Activated CD8-positive, alpha-beta memory T cell treated with anti-CD3 and anti-CD28 coated beads for 24 hours (primary cell): ENCODE results near the gene CPNE5.

Experiments used
- DNase-seq: peaks from one replicate; pipeline ENCODE4 v3.0.0-alpha.2; 2020

CPNE5 gene

DNA sequence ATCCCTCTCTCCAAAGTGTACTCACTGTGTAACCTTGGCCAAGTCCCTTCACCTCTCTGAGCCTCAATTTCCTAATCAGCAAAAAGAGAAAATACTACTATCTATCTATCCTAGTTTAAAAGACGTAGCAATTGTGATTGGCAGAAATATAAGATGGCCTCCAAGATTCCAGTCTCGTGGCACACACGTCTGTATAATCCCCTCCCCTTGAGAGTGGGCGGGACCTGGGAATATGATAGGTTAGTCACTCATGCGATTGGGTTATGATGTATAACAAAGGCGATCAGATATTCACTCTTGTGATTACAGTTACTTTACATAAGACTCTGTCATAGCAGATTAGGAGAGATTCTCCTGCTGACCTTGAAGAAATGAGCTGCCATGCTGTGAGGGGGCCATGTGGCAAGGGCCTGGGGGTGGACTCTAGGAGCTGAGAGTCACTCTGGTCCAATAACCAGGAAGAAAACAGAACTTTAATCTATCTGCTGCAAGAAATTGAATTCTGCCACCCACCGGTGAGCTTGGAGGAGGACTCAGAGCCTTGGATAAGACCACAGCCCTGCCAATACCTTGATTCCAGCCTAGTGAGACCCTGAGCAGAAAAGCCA is 6.0 kb downstream of the CPNE5 start:
- DNase-seq, result no peak

DNA sequence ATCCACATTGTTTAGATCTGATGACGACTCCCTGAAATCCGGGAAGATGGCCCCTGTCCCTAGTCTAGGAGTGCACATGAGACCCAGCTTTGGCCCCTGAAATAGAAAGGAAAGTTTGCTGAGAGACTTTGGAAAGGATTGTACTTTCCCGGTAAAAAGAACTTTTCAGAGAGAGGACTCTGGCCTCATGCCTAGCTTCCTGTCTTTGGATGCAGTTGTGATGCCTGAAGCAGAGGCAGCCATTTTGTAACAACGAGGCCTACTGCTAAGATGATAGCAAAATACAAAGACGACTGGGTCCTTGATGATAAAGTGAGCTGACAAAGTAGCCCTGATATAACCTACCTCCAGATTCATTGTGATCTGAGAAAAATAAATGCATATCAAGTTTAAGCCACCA is 6.9 kb downstream of the CPNE5 start:
- no peak for DNase-seq

- no peak for DNase-seq
Observed at GRCh38 chr6:36830577-36830976, 8.7 kb downstream of the CPNE5 start.

GRCh38 chr6:36829919-36830544 is 9.2 kb downstream of the CPNE5 start:
- no peak for DNase-seq

- no peak for DNase-seq
Observed at GRCh38 chr6:36827261-36828079, 11.8 kb downstream of the CPNE5 start.

DNA sequence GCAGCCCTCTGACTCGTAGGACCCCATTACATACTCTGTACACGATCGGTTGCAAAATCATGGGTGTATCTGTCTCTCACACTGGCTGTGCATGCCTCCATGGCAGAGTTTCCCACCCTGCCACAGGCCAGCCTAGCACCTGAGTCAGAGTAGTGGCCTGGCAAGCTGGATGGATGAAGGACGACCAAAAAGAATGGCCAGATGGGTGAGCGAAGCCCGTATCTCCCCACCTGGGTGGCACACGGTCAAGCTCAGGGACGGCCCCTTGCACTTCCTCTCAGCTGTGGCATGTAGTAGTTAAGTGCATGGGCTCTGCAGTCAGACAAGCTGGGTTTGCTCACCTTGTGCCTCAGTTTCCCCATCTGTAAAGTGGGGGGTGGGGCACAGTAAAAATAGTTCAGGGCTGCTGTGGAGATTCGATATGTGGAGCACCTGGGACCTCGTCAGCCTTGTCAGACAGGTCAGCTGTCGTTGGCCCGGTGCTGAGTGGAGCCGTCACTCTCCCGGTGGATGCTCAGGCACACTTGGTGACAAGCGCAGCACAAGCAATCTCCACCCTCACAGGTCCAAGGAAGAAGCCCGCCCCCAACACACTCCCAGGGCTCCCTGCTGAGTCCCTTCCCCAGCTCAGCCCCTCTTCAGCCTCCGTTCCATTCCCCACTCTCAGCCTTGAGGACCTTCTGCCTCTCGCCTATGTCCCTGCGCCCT is 12.6 kb downstream of the CPNE5 start:
- DNase-seq, result no peak

- no peak for DNase-seq
Observed at GRCh38 chr6:36825994-36826393, 13.2 kb downstream of the CPNE5 start.

DNA sequence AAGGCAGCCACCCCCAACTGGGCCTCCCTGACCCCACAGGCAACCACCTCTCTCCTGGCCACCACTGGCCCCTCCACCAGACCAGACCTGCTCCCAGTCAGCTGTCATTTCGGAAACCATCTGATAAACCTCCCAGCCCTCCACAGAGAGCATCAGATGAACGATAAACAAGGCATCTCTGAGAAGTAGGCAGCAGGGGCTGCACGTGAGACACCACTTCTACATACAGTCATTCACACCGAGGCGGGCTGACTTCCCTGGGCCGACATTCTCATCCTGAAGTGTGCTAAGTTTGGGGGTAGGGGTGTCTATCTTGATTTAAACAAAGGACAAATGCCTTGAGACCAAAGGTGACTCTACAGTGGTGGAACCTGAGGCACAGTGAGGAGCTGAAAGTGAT is 13.8 kb downstream of the CPNE5 start:
- DNase-seq, result no peak

GRCh38 chr6:36824253-36824652 is 15.0 kb downstream of the CPNE5 start:
- no peak for DNase-seq

DNA sequence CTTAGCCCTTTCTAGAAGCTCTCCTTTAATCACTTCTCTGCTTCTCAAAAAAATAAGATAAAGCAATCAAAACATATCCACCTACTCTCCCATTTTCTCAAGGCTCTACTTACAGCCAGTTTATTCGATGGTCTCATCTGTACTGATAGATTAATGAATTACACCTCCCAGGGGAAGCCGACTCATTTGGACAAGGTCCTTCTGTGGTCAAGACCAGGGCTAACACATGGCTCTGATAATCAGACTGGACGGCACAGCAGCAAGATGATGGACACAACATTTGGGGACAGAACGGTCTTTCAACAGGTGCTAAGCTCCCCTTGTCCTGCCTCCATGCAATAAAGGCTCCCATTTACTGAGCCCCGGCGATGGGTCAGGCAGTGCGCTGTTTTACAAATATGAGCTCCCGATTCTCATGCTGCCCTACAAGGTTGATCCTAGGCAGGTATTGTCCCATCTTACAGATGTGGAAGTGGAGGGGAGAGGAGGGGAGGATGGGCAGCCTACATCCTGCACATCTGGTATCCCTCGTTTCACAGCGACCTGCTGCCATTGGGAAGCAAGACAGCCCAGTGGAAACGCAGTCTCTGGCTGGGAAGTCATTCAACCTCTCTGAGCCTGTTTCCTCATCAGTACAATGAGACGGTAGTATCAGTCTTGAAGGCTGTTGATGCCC is 15.7 kb downstream of the CPNE5 start:
- DNase-seq, result no peak

DNA sequence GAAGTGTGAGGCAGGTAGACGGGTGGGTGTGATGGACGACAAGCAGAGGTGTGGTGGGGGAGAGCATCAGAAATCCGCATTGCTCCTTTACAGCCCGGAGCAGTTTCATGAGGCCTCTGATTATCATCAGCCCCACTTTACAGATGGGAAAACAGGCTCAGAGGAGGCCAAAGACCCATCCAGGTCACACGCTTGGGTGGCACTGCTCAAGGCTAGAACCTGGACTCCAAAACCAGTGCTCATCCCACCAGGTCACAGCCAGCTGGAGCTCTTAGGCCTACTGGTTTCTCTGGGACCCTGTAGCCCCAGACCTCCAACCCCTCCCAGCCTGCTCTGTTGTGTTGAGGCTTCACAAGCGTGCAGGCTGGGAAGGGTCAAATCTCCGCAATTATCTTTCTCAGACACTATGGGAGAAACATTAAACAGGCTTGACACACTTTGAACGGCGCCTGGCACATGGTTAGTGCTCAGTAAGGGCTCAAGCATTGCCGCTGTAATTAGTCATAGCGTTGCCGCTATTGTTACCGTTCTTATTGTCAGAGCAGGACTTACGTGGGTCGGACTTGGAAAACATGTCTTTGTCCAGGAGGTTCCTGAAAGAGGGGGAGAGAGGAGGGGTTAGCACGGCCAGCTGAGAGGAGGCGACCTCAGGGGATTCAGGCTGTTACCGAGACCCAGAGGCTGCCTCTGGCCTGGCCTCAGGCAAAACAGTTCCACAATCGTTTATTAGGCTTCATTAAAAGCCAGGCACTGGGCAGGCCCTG is 16.6 kb downstream of the CPNE5 start:
- DNase-seq, result no peak

- no peak for DNase-seq
Observed at GRCh38 chr6:36821581-36822335, 17.5 kb downstream of the CPNE5 start.

DNA sequence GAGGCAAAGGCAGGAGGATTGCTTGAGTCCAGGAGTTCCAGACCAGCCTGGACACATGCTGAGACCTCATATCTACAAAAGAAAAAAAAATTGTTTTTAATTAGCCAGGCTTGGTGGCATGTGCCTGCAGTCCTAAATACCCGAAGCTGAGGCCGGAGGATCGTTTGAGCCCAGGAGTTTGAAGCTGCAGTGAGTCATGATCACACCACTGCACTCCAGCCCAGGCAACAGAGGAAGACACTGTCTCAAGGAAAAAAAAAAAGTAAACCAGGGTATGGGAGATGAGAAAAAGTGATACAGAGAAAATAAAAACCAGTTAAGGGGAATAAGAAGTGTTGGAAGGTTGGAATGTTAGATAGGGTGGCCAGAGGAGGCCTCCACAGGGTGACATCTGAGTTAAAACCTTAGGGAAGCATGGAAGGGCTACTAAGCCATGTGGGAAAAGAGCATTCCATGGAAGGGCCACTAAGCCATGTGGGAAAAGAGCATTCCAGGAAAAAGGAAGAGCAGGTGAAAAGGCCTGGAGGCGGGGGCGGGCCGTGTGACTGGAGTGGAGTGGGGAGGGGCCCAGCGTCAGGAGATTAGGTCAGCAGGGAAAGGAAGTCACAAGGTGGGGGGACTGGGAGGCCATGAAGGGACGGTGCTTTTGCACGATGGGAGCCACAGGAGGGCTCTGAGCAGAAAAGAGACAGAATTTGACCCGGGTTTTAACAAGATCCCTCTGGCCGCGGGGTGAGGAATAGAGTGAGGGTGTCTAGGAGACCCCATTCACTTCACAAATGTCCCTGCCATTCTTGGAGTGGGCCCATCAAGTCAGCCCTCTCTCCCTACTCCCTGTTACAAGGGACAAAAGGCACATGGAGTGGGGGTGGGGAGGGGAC is 18.3 kb downstream of the CPNE5 start:
- DNase-seq, result no peak

- DNase-seq, result no peak
Observed at GRCh38 chr6:36818756-36819155, 20.5 kb downstream of the CPNE5 start.

GRCh38 chr6:36817847-36818246 is 21.4 kb downstream of the CPNE5 start:
- DNase-seq, result no peak

DNA sequence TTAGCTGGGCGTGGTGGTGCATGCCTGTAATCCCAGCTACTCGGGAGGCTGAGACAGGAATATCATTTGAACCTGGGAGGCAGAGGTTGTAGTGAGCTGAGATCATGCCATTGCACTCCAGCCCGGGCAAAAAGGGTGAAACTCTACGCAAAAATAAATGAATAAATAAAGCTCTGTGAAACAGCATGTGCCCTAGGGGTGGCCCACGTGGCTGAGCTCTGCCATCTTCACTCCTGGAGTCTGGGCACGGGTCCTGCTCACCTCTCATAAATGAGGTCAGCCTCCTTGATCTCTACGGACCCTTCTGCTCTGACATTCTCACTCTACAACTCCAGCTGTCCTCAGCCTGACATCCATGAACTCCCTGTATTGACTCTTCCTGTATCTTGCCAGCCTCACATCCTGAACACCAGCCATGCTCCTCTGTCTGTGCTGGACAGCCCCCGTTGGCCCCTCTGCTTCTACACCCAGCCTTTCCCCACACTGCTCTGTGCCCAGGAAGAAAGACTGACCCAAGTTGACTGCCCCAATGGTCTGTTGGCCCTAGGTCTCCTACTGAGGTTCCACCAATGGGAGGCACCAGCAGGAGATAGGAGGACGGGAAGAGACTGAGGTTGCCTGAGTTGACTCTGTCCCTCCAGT is 21.9 kb downstream of the CPNE5 start:
- no peak for DNase-seq

GRCh38 chr6:36815962-36816735 is 23.1 kb downstream of the CPNE5 start:
- no peak for DNase-seq

- DNase-seq, result no peak
Observed at GRCh38 chr6:36814249-36814648, 25.0 kb downstream of the CPNE5 start.

- DNase-seq, result no peak
Observed at GRCh38 chr6:36813526-36813925, 25.7 kb downstream of the CPNE5 start.
